GM10266 (cell line): ENCODE data around the gene ICAM3.
"Not testable (repeated sequence)": the region's sequence is repeated elsewhere in the genome, so short reads cannot be mapped to it uniquely, and the experiment has no call there.

Source experiments
- DNase-seq: peaks from one replicate; pipeline ENCODE4 v3.0.0; 2012; ENCODE audit errors: extremely low spot score
- CTCF ChIP-seq: IDR thresholded peaks from 2 replicates; pipeline ENCODE4 v1.5.1; 2012; ENCODE audit warnings: mild to moderate bottlenecking, low read depth; ENCODE audit not compliant: control insufficient read depth, insufficient read depth; ENCODE audit errors: missing control alignments

The ICAM3 gene

GRCh38 chr19:10339380-10339960, at the start of gene ICAM3:
ICAM3 (minus strand) TSS chr19:10339624; CDS start chr19:10339614, 10 bp downstream.
- DNase-seq: peak; percentile 78
- TF ChIP-seq CTCF: no peak

- DNase-seq: peak; percentile 70
- TF ChIP-seq CTCF: peak; percentile 92
Observed at GRCh38 chr19:10388957-10389356, 49.5 kb upstream of the ICAM3 start.

- no peak for TF ChIP-seq CTCF
- no peak for DNase-seq
Observed at GRCh38 chr19:10384580-10384979, 45.2 kb upstream of the ICAM3 start.

- not testable (repeated sequence) for DNase-seq
Observed at GRCh38 chr19:10383223-10383499, 43.7 kb upstream of the ICAM3 start.

GRCh38 chr19:10380313-10381102, 41.1 kb upstream of the ICAM3 start, which contains the start of gene TYK2:
TYK2 (minus strand) TSS chr19:10380572; CDS start chr19:10378406, 2,166 bp downstream.
- TF ChIP-seq CTCF: no peak
- peak; percentile 99 for DNase-seq

- no peak for TF ChIP-seq CTCF
- DNase-seq: no peak
Observed at GRCh38 chr19:10379880-10380312, 40.5 kb upstream of the ICAM3 start.

- DNase-seq: no peak
- TF ChIP-seq CTCF: no peak
Observed at GRCh38 chr19:10378124-10378523, 38.7 kb upstream of the ICAM3 start.

- DNase-seq: not testable (repeated sequence)
Observed at GRCh38 chr19:10377140-10377640, 37.8 kb upstream of the ICAM3 start.
